CD4-positive, alpha-beta T cell (primary cell): ENCODE data around the gene PRRG2. TPM values are rescaled to one million over a fixed set of nuclear protein-coding genes. Genes with fewer than 3 reads are reported as not detected.

Experiments
- ATAC-seq: fragments of 200-7000 bp; cut with Tn5 transposase; one replicate; pipeline ENCODE4 v1.10.0; 2022; ENCODE audit warnings: mild to moderate bottlenecking; ENCODE audit not compliant: poor library complexity
- CTCF ChIA-PET: fragments of 350-600 bp; sonication (Branson Sonifier 250); formaldehyde crosslinking; loops from one replicate; lab custom pipeline; 2021; ENCODE audit warnings: antibody characterized with exemption, inconsistent platforms; lab: Charles Lee
- POLR2A ChIA-PET: fragments of 350-600 bp; sonication (Branson Sonifier 250); formaldehyde crosslinking; loops from one replicate; lab custom pipeline; 2021; ENCODE audit warnings: antibody characterized with exemption, inconsistent platforms; lab: Charles Lee
- DNase-seq, 14 experiments: peaks; one replicate each; pipeline ENCODE4 v3.0.0-alpha.2; 2013 to 2020; ENCODE audit warnings: mixed read lengths in 2 of 14
- H3K27ac ChIP-seq, 2 donors: one replicate each; pipeline versions ENCODE4 v1.5.1 to v1.7.0; 2013; ENCODE audit warnings: low read length in 2 of 2, low read depth in 1 of 2, mild to moderate bottlenecking in 1 of 2
- H3K27me3 ChIP-seq, 2 experiments: 1 replicate in 1 of 2; 2 replicates in 1 of 2; pipeline versions ENCODE4 v1.6.1 to v1.7.0; 2013; ENCODE audit warnings: low read length in 2 of 2, control low read depth in 1 of 2, mild to moderate bottlenecking in 1 of 2, moderate library complexity in 1 of 2; ENCODE audit not compliant: insufficient read depth in 2 of 2, control insufficient read depth in 1 of 2
- H3K36me3 ChIP-seq: one replicate; pipeline ENCODE4 v1.6.1; 2013; ENCODE audit warnings: low read length, control low read depth; ENCODE audit not compliant: insufficient read depth
- H3K4me1 ChIP-seq: one replicate; pipeline ENCODE4 v1.6.1; 2013; ENCODE audit warnings: low read length, control low read depth; ENCODE audit not compliant: insufficient read depth
- H3K4me3 ChIP-seq: one replicate; pipeline ENCODE4 v1.5.1; 2013; ENCODE audit warnings: mild to moderate bottlenecking, low read length, moderate library complexity
- H3K9me3 ChIP-seq, 2 experiments: 1 replicate in 1 of 2; 2 replicates in 1 of 2; pipeline versions ENCODE4 v1.6.1 to v1.7.0; 2013; ENCODE audit warnings: low read length in 2 of 2, mild to moderate bottlenecking in 2 of 2, control low read depth in 1 of 2, moderate library complexity in 1 of 2; ENCODE audit not compliant: control insufficient read depth in 1 of 2, insufficient read depth in 1 of 2
- H3K27ac Mint-ChIP-seq: one replicate; pipeline ENCODE4 v1.8.0; 2020; ENCODE audit warnings: mixed read lengths
- H3K27me3 Mint-ChIP-seq: one replicate; pipeline ENCODE4 v1.8.0; 2021; ENCODE audit warnings: mixed read lengths
- H3K36me3 Mint-ChIP-seq: one replicate; pipeline ENCODE4 v1.8.0; 2021; ENCODE audit warnings: low read depth, mixed read lengths
- H3K4me1 Mint-ChIP-seq: one replicate; pipeline ENCODE4 v1.8.0; 2021; ENCODE audit warnings: low read depth, mixed read lengths
- H3K4me3 Mint-ChIP-seq: one replicate; pipeline ENCODE4 v1.8.0; 2020; ENCODE audit warnings: mild to moderate bottlenecking, mixed read lengths
- H3K9me3 Mint-ChIP-seq: one replicate; pipeline ENCODE4 v1.8.0; 2020; ENCODE audit warnings: mixed read lengths
- CTCF ChIP-seq: fragments of 200-600 bp; IDR thresholded peaks from one replicate; pipeline ENCODE4 v1.8.0; 2022; ENCODE audit warnings: antibody characterized with exemption, mild to moderate bottlenecking
- intact Hi-C, 2 experiments: fragments of 100-400 bp; cut with DNase I in 1 of 2; cut with micrococcal nuclease in 1 of 2; formaldehyde crosslinking; loops; one replicate each; pipeline versions ENCODE4 v1.15.1 to v1.9.0; 2023 to 2025; cut with DNase I, micrococcal nuclease
- total RNA-seq, 174 experiments: library from RNA in 2 of 174; stranded (reverse) in 2 of 174; gene quantifications; one replicate each; pipeline ENCODE4 v1.2.3 and lab custom pipeline; 2021 to 2026

PRRG2 gene
- total RNA-seq, 2 experiments from 2014 or later: 0.49 to 0.78 TPM

GRCh38 chr19:49573009-49573408 lies 8.1 kb upstream of the PRRG2 start:
- Mint-ChIP-seq H3K27ac (no peak overlapping the region), H3K36me3 (peaks cover 40% of the 10 kb centered on the region), H3K27me3 (no peaks in the 10 kb centered on the region), H3K9me3 (no peaks in the 10 kb centered on the region), H3K4me1 (peaks cover 45% of the 10 kb centered on the region), H3K4me3 (no peak overlapping the region)
- intact Hi-C loops: loop anchor here in 1 of 2 experiments (5.0 kb wide), 1 partner anchor 36 kb away; no protein-coding TSS in a partner anchor
- Histone ChIP-seq H3K9me3 (no peaks in the 10 kb centered on the region), H3K27me3 (no peaks in the 10 kb centered on the region), H3K36me3 (peaks cover 25% of the 10 kb centered on the region), H3K4me1 (peaks cover 38% of the 10 kb centered on the region), H3K4me3 (no peak overlapping the region), H3K27ac (no peak overlapping the region)
- ATAC-seq: no peak
- no peak for DNase-seq
- CTCF ChIA-PET: interaction anchor here (5.3 kb wide), 1 partner anchor 23 kb away, joined by 134 read pairs; no protein-coding TSS in a partner anchor
- POLR2A ChIA-PET: no interaction called here
- TF ChIP-seq CTCF: no peak

DNA sequence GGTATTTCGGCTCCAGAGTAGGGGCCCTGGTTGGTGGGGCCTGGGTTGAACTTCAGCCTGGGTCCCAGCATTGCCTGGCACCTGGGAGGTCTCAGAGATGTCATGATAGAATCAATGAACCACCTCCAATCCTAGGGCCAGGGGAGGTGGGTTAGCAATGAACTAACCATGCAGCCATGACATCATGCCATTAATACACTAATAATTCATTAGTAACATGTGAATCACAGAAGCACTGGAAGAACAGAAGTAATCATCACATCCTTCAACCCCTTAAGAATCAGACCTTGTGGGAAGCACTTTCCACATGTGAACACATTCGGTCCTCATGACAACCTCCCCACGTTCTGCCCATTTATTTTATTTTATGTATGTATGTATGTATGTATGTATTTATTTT lies 7.7 kb upstream of the PRRG2 start:
- peaks cover 40% of the 10 kb centered on the region for H3K36me3 Mint-ChIP-seq
- Histone ChIP-seq H3K27ac (no peak overlapping the region), H3K9me3 (no peaks in the 10 kb centered on the region), H3K36me3 (peaks cover 25% of the 10 kb centered on the region), H3K4me3 (no peak overlapping the region), H3K27me3 (no peaks in the 10 kb centered on the region), H3K4me1 (peaks cover 38% of the 10 kb centered on the region)
- H3K27ac Mint-ChIP-seq: no peak overlapping the region
- TF ChIP-seq CTCF: no peak
- no peaks in the 10 kb centered on the region for H3K27me3 Mint-ChIP-seq
- peaks cover 44% of the 10 kb centered on the region for H3K4me1 Mint-ChIP-seq
- no peak overlapping the region for H3K4me3 Mint-ChIP-seq
- H3K9me3 Mint-ChIP-seq: no peaks in the 10 kb centered on the region
- CTCF ChIA-PET: interaction anchor here (5.3 kb wide), 1 partner anchor 24 kb away, joined by 134 read pairs; no protein-coding TSS in a partner anchor
- POLR2A ChIA-PET: no interaction called here
- no peak for DNase-seq
- ATAC-seq: no peak
- intact Hi-C loops: loop anchor here in 1 of 2 experiments (5.0 kb wide), 1 partner anchor 36 kb away; no protein-coding TSS in a partner anchor

- DNase-seq: no peak
- no peaks in the 10 kb centered on the region for H3K27me3 Mint-ChIP-seq
- Histone ChIP-seq H3K36me3 (peaks cover 25% of the 10 kb centered on the region), H3K27ac (no peak overlapping the region), H3K9me3 (no peaks in the 10 kb centered on the region), H3K4me1 (peaks cover 30% of the 10 kb centered on the region), H3K4me3 (no peak overlapping the region), H3K27me3 (no peaks in the 10 kb centered on the region)
- no peaks in the 10 kb centered on the region for H3K9me3 Mint-ChIP-seq
- no peak overlapping the region for H3K4me3 Mint-ChIP-seq
- intact Hi-C loops: loop anchor here in 1 of 2 experiments (5.0 kb wide), 1 partner anchor 37 kb away; no protein-coding TSS in a partner anchor
- peaks cover 40% of the 10 kb centered on the region for H3K36me3 Mint-ChIP-seq
- no peak for TF ChIP-seq CTCF
- no peak overlapping the region for H3K27ac Mint-ChIP-seq
- no peak for ATAC-seq
- peaks cover 44% of the 10 kb centered on the region for H3K4me1 Mint-ChIP-seq
- POLR2A ChIA-PET: interaction anchor here (0.5 to 0.9 kb wide), 2 partner anchors 16 to 99 kb away, joined by 3 to 4 read pairs; no protein-coding TSS in a partner anchor
- CTCF ChIA-PET: no interaction called here
Observed at GRCh38 chr19:49574206-49574755, 6.8 kb upstream of the PRRG2 start.
